Umbilical cord (tissue), 2 donors: ENCODE measurements around the gene HCRTR2. TPM values are rescaled to one million over a fixed set of nuclear protein-coding genes. Genes with fewer than 3 reads are reported as not detected.
"Not testable (repeated sequence)": the region's sequence is repeated elsewhere in the genome, so short reads cannot be mapped to it uniquely, and the experiment has no call there.

ENCODE experiments used
- DNase-seq: peaks from one replicate; pipeline ENCODE4 v3.0.0-alpha.2; 2015; ENCODE audit warnings: low spot score
- total RNA-seq: library from RNA; depleted of rRNA; stranded (reverse); fragments of >200 nt; gene quantifications from one replicate; pipeline ENCODE4 v1.2.3, GENCODE V29; 2014; ENCODE audit warnings: low replicate concordance; ENCODE audit not compliant: insufficient read depth

HCRTR2 gene
- total RNA-seq, 1 donor from 2014 or later = 1.4 TPM

- no peak for DNase-seq
These were observed 37.8 kb downstream of the HCRTR2 start for GRCh38 chr6:55212156-55212555.

DNA sequence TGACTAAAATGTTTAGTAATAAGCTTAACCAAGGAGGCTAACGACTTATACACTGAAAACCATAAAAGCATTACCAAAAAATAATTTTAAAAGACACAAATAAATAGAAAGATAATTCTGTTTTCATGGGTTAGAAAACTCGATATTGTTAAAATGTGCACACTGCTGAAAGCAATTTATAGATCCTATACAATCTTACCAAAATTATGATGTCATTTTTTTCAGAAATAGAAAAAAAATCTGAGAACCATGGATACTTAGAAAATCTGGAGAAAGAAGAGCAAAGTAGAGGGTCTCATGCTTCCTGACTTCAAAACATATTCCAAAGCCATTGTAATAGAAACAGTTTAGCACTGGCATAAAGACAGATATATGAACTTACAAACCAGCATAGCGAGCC is 46.6 kb downstream of the HCRTR2 start:
- no peak for DNase-seq

- DNase-seq = no peak
These were observed 53.5 kb downstream of the HCRTR2 start for GRCh38 chr6:55227862-55228261.

DNA sequence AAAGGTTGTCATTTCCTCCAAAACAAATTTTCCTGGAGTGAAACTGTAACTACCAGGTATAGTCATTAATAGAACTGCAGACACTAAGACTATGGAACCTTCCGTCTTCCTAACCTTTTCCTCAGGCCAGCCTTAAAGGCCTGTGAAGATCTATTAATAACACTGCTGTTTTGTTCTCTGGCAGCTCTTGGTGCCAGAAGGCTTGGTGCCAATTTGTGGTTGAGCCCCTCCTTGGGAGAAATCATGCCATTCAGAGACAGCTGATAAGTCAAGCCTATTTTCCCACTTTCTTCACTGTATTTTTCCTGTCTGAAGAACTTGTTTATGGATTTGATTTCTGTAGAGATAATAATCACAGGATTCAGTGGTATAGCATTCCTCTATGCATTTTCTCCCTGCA is 64.8 kb downstream of the HCRTR2 start:
- DNase-seq = peak; percentile 34

DNA sequence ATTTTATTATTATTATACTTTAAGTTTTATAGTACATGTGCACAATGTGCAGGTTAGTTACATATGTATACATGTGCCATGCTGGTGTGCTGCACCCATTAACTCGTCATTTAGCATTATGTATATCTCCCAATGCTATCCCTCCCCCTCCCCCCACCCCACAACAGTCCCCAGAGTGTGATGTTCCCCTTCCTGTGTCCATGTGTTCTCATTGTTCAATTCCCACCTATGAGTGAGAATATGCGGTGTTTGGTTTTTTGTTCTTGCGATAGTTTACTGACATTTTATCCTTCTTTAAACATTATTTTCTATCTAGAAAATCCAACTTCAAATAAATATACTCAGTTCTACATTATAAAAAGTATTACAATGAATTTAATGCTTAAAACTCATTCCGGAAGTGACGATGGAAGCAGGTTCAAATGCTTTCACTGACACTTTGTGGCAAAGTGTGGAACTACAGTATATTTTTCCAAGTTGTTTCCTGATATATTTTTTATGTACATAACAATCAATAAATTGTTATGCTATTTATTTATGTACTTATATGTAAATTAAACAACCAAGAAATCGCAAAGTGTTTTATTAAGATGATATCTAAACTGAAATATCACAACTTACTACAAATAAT is 66.8 kb downstream of the HCRTR2 start:
- DNase-seq = peak; percentile 45

GRCh38 chr6:55250400-55250799 is 76.1 kb downstream of the HCRTR2 start:
- no peak for DNase-seq

DNA sequence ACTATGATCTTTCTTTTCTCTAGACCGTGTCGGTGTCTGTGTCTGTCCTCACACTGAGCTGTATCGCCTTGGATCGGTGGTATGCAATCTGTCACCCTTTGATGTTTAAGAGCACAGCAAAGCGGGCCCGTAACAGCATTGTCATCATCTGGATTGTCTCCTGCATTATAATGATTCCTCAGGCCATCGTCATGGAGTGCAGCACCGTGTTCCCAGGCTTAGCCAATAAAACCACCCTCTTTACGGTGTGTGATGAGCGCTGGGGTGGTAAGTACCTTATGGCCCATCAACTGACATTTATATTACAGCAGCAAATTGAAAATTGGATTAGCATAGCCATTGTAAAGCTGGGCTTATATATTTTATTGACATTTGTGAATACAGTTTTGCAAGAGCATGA is 80.8 kb downstream of the HCRTR2 start:
- DNase-seq = no peak

- no peak for DNase-seq
These were observed 85.9 kb downstream of the HCRTR2 start for GRCh38 chr6:55260181-55260580.

- no peak for DNase-seq
These were observed 91.2 kb downstream of the HCRTR2 start for GRCh38 chr6:55265409-55266114.

DNA sequence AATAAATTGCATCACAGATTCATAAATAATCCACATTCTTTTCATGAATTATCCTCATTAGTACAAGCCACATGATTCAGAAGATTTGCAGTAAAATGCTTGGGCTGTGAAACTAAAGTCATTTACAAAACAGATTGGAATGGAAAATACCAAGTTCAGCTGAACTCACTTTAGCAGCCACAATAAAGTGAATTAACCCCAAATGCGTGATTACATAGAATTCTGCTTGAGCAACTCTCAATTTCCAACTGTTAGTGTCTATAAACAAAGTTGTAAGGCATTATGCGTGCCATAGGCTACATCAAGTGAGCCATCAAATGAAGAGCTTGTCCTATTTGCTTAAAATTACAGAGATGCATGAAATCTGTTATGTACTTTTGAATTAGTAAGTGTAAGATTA is 92.6 kb downstream of the HCRTR2 start:
- no peak for DNase-seq

GRCh38 chr6:55276745-55277530 is 102.6 kb downstream of the HCRTR2 start:
- peak; percentile 86 for DNase-seq

DNA sequence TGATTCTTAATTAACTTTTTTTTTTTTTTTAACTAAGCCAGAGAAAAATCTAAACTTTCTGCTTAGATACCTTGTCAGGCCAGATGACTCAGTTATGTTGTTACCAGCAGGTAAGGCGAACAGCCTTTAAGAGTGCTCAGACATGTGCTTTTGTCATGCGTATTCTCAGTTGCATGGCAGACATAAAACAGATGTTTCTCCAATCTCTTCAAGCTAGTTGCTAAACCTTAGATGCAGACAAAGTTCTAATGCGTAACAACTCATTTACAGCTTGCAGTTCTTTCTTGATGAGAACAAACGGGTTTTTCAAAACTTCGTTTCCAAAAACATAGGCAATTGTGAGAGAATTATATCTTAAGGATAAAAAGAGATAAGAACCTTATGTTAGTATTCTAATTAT is 103.3 kb downstream of the HCRTR2 start:
- peak; percentile 84 for DNase-seq

- no peak for DNase-seq
These were observed 106.9 kb downstream of the HCRTR2 start for GRCh38 chr6:55281215-55281614.

GRCh38 chr6:55282115-55282514 is 107.8 kb downstream of the HCRTR2 start:
- DNase-seq = no peak

DNA sequence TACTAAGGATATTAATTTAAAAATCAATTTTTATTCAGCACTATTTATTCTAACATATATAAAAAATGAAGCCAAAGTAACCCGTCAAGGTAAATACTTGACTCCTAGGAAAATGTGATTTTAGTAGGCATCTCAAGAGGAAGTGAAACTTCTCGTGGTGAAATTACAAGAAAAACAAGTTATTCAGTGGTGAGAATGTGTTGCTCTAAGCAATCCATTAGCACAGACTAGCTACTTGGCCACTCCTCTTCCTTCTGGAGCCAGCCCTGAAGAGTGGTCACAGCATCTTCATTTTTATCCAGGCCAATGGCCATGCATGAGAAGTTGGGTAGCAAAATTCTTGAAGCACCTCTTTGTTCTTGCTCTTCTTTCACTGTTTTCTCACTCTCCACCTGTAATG is 112.5 kb downstream of the HCRTR2 start:
- no peak for DNase-seq

GRCh38 chr6:55290736-55291135 is 116.4 kb downstream of the HCRTR2 start:
- no peak for DNase-seq

GRCh38 chr6:55293116-55293515 is 118.8 kb downstream of the HCRTR2 start:
- no peak for DNase-seq

GRCh38 chr6:55297214-55297613 is 122.9 kb downstream of the HCRTR2 start:
- DNase-seq = not testable (repeated sequence)

- no peak for DNase-seq
These were observed 125.1 kb downstream of the HCRTR2 start for GRCh38 chr6:55299286-55299985.

GRCh38 chr6:55304747-55305146 is 130.4 kb downstream of the HCRTR2 start:
- DNase-seq = no peak

GRCh38 chr6:55319961-55320695 is 145.8 kb downstream of the HCRTR2 start:
- DNase-seq = peak; percentile 25
